NCI-H345 treated with DMSO at 0.1 percent for 48 hours (cell line): ENCODE data around the gene ASTE1.
"Not testable (repeated sequence)": the region's sequence is repeated elsewhere in the genome, so short reads cannot be mapped to it uniquely, and the experiment has no call there.

Experiments
- DNase-seq: peaks from one replicate; lab custom pipeline; 2025; ENCODE audit not compliant: unreplicated experiment; lab: John Stamatoyannopoulos, UW

The ASTE1 gene

DNA sequence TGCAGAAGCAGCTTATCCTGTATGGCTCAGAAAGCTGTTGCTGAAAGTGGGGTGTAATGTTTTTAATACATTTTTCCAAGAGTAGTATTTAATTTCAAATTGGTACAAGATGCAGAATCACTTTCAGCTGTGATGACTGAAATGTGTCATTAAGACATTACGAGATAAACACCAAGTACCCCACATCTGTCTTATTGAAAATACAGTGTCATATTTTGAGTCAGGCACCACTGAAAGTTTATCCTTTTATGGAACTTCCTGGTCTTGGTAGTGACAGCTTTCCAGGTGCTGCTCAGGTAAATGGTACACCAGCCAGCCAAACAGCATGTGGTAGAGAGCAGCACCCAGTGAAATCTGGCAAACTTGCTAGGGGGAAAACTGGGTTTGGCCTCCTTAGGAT lies 16.9 kb downstream of the ASTE1 start:
- no peak for DNase-seq

GRCh38 chr3:131008326-131008725 lies 18.3 kb downstream of the ASTE1 start:
- DNase-seq, result no peak

DNA sequence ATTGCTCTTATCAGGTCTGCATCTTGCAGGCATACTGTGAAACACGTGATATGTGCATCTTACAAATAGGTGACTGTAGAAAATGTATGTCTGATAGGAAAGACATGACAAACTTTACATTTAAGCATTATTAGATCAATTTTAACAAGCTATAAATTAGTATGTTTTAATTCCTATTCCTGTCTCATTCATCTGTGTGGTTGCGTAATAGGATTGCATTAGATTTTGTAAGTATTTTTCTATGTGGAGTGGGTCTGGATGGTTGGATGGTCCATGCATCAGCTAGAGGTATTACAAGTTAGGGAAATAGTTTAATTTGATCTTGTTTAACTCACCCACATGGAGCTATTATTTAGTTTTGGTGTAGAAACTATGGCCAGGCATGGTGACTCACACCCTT lies 18.8 kb downstream of the ASTE1 start:
- no peak for DNase-seq

DNA sequence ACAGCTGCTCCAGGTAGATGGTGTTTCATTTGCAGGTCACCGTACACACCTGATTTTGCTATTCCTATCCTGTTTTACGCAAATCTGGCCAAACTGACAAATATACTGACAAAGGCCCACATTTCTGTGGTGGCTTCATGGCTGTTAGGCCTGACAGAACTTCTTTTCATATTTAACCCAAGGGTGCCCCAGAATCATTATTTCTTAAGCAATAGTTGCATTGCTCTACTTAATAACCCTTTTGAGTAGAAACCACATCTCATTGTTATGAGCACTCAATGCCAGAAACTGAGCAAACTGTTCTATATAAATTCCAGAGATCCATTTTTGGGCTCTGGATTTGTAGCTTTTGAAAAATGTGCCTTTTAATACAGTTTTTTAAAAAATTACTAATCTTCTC lies 19.4 kb downstream of the ASTE1 start:
- DNase-seq, result no peak

- DNase-seq, result no peak
Measured at GRCh38 chr3:131004603-131005002, 22.0 kb downstream of the ASTE1 start.

GRCh38 chr3:131001071-131001470 lies 25.6 kb downstream of the ASTE1 start:
- DNase-seq, result no peak

DNA sequence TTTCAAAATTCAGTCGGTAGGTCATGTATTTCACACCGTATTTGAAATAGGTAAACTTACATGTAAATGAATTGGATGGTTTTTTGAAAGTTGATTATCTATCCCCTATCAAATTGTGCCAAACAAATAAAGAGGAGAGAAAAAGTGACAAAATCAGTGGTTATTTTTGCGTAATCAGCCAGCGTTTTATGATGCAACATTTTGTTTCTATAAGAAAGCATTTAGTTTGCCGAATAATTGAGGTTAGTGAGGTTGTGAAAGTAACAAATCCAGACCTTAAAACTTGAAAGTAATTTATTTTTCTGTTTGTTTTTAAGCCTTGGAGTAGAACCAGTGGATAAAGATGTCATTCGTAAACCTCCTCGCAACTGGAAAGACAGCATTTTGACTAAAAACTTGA lies 29.3 kb downstream of the ASTE1 start:
- DNase-seq, result no peak

GRCh38 chr3:130992344-130992743 lies 34.3 kb downstream of the ASTE1 start:
- DNase-seq, result no peak

- DNase-seq, result no peak
Measured at GRCh38 chr3:130991126-130991525, 35.5 kb downstream of the ASTE1 start.

DNA sequence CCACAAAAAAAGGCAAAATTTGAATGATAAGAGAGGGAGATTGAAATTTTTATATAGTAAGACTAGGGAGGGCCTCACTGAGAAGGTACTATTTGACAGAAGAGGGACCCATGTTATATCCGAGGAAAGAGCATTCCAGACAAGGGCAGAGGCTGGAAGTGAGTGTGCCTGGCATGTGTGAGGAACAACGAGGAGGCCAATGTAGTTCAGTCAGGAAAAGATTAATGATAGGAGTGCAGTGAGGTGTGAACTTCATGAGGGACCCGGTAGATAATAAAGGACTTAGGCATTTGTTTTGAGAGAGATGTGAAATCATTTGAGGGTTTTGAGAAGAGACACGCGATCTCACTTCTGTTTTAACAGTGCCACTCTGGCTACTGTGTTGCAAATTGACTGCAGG lies 36.3 kb downstream of the ASTE1 start:
- DNase-seq, result no peak

- no peak for DNase-seq
Measured at GRCh38 chr3:130981469-130981868, 45.2 kb downstream of the ASTE1 start.

DNA sequence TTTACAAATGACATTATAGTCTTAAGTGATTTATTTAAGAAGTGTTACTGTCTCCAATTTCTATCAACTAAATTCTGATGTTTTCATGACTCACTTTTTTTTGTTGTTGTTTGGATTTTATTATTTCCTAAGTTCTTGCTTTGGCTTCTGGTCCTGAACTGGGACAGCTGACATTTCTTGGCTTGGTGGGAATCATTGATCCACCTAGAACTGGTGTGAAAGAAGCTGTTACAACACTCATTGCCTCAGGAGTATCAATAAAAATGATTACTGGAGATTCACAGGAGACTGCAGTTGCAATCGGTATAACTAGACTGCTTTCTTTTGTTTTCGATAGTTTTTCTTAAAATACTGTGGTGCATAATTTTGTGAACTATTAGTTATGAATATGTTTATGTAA lies 47.5 kb downstream of the ASTE1 start:
- DNase-seq, result no peak

GRCh38 chr3:130976706-130977105 lies 49.9 kb downstream of the ASTE1 start:
- no peak for DNase-seq

DNA sequence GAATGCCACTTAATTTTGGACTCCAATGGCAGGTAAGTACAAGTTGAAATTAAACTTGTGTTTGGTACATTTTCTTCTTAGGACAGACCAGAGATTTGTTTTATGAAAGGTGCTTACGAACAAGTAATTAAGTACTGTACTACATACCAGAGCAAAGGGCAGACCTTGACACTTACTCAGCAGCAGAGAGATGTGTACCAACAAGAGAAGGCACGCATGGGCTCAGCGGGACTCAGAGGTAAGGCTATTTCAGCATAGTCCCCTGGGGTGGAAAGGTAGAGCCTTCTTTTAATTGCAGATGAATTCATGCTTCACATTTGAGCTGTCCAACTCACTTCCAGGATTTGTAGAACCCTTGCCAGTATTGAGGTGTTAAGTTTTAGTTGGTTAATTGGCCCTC lies 51.4 kb downstream of the ASTE1 start:
- DNase-seq, result no peak

GRCh38 chr3:130974201-130974600 lies 52.4 kb downstream of the ASTE1 start:
- DNase-seq, result no peak

DNA sequence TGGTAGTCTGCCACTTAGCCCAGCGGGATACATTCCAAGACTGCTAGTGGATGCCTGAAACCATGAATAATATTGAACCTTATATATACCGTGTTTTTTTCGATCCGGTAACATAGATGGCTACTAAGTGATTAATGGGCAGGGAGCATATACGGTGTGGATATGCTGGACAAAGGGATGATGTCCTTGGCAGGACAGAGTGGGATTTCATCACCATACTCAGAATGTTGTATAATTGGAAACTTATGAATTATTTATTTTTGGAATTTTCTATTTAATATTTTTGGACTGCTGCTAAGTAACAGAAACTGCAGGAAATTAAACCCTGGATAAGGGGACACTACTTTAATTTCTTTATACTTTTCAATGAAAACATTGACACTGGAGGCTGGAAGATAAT lies 53.2 kb downstream of the ASTE1 start:
- no peak for DNase-seq

GRCh38 chr3:130972592-130972991 lies 54.0 kb downstream of the ASTE1 start:
- not testable (repeated sequence) for DNase-seq

DNA sequence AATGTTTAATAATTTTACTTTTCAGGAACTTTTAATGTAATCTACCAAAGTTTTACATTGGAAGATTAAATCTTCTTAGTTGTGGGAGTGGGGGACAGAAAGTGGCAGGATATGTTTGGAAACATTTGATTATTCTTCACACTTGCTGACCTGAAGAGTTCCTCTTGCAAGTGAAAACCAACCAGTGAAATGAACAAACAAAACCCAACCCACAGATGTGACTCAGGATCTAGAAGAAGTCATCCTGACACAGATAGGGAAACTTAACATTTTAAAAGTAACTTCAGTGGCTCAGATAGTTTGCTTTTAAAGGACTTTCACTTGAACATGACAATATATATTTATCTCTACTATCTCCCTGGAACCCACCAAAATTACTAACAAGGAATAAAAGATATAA lies 55.4 kb downstream of the ASTE1 start:
- no peak for DNase-seq

GRCh38 chr3:130969621-130970020 lies 57.0 kb downstream of the ASTE1 start:
- no peak for DNase-seq

DNA sequence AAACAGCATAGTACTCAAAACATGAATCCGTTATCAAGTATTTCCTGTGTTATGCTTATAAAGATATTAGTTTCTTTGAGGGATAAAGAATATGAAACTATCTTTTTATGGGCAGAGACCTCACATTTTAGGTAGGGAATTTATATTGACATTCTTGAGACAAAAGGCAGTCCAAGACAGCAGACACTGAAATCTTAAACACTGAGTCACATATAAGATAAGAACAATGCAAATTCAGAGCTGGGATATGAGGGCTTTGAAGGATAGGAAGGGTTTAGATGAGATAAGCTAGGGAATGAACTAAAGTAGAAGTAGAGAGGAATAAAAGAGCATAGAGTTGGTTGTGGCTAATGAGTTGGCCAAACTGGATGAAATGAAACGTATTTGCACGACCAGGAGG lies 58.4 kb downstream of the ASTE1 start:
- no peak for DNase-seq

DNA sequence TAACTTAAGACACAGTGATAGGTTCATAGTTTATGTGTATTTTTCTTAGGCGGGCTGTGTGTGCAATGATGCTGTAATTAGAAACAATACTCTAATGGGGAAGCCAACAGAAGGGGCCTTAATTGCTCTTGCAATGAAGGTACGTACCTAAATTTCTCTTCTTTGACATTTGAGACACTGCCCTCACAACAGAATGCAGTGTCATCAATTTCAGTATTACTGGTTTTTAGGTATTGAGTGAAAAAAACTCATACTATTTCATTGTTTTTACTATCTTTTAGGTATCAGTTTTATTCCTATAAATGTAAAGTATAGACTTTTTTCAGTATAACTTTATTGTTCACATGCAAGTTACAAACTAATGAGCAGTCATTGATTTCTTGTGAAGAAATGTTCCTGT lies 59.3 kb downstream of the ASTE1 start:
- no peak for DNase-seq

DNA sequence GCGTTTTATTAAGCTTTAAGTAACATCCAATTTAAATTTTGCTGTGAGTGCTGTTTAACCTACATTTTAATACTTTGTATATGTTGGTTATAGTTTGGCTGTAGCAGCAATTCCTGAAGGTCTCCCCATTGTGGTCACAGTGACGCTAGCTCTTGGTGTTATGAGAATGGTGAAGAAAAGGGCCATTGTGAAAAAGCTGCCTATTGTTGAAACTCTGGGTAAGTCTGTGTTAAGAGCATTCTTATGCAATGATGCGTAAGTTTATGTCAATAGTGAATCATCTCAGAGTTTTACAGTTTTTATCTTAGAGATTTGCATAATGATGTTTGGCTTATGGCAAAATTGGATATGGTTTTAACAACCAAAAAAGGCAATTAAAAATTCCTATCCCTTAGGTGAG lies 62.7 kb downstream of the ASTE1 start:
- DNase-seq, result no peak
